Measurements from ENCODE around the gene CMTM1. TPM values are rescaled to one million over a fixed set of nuclear protein-coding genes. Genes with fewer than 3 reads are reported as not detected.

Gene CMTM1
- total RNA-seq, 1 experiment from 2014 or later = 2.6 TPM

DNA sequence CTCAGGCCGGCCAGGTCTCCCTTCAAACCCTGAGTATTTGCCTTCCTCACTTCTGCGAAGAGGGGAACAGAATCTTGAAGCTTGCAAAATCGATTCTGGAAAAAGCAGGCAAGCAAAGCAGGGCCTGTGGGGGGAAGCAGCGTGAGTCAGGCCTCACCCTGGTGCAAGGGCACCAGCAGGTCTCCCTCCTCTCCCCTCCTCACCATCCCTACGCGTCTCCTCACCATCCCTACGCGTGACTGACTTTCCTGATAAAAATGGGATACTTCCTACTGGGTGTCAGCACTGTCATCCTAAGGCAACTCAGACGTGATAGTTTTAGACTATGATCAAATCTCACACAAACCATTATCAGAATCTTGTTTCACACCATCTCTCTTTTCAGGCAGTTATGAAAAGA lies 50.4 kb downstream of the CMTM1 start:
- Histone ChIP-seq H3K4ac (ENCODE audit: low read depth, low read length) (no peak overlapping the region), H3K14ac (ENCODE audit: insufficient read depth, low read length) (no peak overlapping the region), H3K9ac (ENCODE audit: extremely low read depth, insufficient read length, low read length) (no peak overlapping the region), H3K56ac (ENCODE audit: insufficient read length, low read depth, low read length) (no peak overlapping the region), H3T11ph (ENCODE audit: low read length) (no peak overlapping the region), H2BK120ac (ENCODE audit: low read depth, low read length, poor library complexity, severe bottlenecking) (no peak overlapping the region), H3K18ac (ENCODE audit: insufficient read length, low read depth, low read length) (no peak overlapping the region), H2BK12ac (ENCODE audit: insufficient read length, low read depth, low read length) (no peak overlapping the region), H2AK5ac (ENCODE audit: insufficient read length, low read length) (no peak overlapping the region), H3K79me2 (ENCODE audit: insufficient read depth, low read length) (no peaks in the 10 kb centered on the region), H3K4me1 (ENCODE audit: insufficient read depth, low read length) (peaks cover 9% of the 10 kb centered on the region; the same call in 1 of the 2 replicates), H3K79me1 (ENCODE audit: insufficient read depth, low read depth, low read length, poor library complexity, severe bottlenecking) (no peaks in the 10 kb centered on the region), H2AFZ (ENCODE audit: low read length) (no peak overlapping the region), H2BK20ac (ENCODE audit: low read depth, low read length, poor library complexity, severe bottlenecking) (no peak overlapping the region), H3K23ac (ENCODE audit: insufficient read length, low read depth, low read length) (no peak overlapping the region), H4K5ac (ENCODE audit: insufficient read length, low read depth, low read length) (no peak overlapping the region), H2BK5ac (ENCODE audit: insufficient read length, low read length) (no peak overlapping the region), H3K4me2 (ENCODE audit: insufficient read depth, insufficient read length, low read length) (peak overlapping the region; percentile 5), H3K27ac (ENCODE audit: insufficient read length, low read depth, low read length) (no peak overlapping the region), H3K9me3 (ENCODE audit: control insufficient read depth, low read depth, low read length) (no peaks in the 10 kb centered on the region), H3K23me2 (ENCODE audit: insufficient read length, low read depth, low read length, poor library complexity, severe bottlenecking) (no peaks in the 10 kb centered on the region), H4K20me1 (ENCODE audit: control insufficient read depth, insufficient read depth, insufficient read length) (no peaks in the 10 kb centered on the region), H4K8ac (replicated peaks; ENCODE audit: insufficient read length, low read depth, low read length) (no peak overlapping the region), H2BK15ac (ENCODE audit: low read depth, low read length) (no peak overlapping the region), H4K91ac (ENCODE audit: insufficient read length, low read depth, low read length) (no peak overlapping the region), H3K27me3 (ENCODE audit: insufficient read depth, low read length) (no peaks in the 10 kb centered on the region)
- peaks cover 43 to 45% of the 10 kb centered on the region in 2 experiments for H3K4me1 Mint-ChIP-seq
- H3K9me3 Mint-ChIP-seq = no peaks in the 10 kb centered on the region; a peak in 1 of 5 replicates
- TF ChIP-seq, protein P1, sequence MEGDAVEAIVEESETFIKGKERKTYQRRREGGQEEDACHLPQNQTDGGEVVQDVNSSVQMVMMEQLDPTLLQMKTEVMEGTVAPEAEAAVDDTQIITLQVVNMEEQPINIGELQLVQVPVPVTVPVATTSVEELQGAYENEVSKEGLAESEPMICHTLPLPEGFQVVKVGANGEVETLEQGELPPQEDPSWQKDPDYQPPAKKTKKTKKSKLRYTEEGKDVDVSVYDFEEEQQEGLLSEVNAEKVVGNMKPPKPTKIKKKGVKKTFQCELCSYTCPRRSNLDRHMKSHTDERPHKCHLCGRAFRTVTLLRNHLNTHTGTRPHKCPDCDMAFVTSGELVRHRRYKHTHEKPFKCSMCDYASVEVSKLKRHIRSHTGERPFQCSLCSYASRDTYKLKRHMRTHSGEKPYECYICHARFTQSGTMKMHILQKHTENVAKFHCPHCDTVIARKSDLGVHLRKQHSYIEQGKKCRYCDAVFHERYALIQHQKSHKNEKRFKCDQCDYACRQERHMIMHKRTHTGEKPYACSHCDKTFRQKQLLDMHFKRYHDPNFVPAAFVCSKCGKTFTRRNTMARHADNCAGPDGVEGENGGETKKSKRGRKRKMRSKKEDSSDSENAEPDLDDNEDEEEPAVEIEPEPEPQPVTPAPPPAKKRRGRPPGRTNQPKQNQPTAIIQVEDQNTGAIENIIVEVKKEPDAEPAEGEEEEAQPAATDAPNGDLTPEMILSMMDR (conservative IDR thresholded peaks at IDR 0.05) = no peak
- no peaks in the 10 kb centered on the region for H3K27me3 Mint-ChIP-seq (ENCODE audit: low read depth)
- no CpG with 5 or more reads among the region's 9 CpGs for WGBS (ENCODE audit: extremely low coverage, insufficient read length, low lambda C conversion rate)
- DNase-seq = no peak
- H3K27ac Mint-ChIP-seq = peak overlapping the region in 2 of 3 experiments; percentile 20 to 95; a peak in 4 of 7 replicates
- H3K4me3 Mint-ChIP-seq = peak overlapping the region in 1 of 2 experiments; percentile 2; a peak in 1 of 5 replicates
- H3K36me3 Mint-ChIP-seq (ENCODE audit: insufficient read depth in 1 of 3, low read depth in 3 of 3) = peaks cover 34 to 71% (median 68%) of the 10 kb centered on the region in 3 experiments

Data from H9 (cell line).